ENCODE measurements around the gene VARS2.

GRCh38 chr6:30877419-30878262 is 36.4 kb upstream of the VARS2 start:
- TF ChIP-seq CTCF (IDR thresholded peaks at IDR 0.05): peak; percentile 79 to 98 (median 94)
- TF ChIP-seq POLR2A (IDR thresholded peaks at IDR 0.05): peak in 1 of 2 donors; percentile 20

All from Peyer's patch (tissue), 4 donors.